GM23338 (cell line): Measurements from ENCODE around the gene CACNB2.

ENCODE experiments used
- CREB1 ChIP-seq: fragments of 250-450 bp; sonication (Bioruptor Pico); IDR thresholded peaks from 2 replicates; pipeline ENCODE4 v1.5.0; 2020; ENCODE audit warnings: low read depth, mild to moderate bottlenecking, moderate library complexity
- CTCF ChIP-seq, 2 experiments: fragments of 200-600 bp in 1 of 2; sonication (generic) in 1 of 2; conservative IDR thresholded peaks; 2 replicates each; pipeline versions ENCODE4 v1.5.1 to v1.6.1; 2016 to 2017; ENCODE audit warnings: antibody characterized with exemption in 2 of 2, low read depth in 2 of 2, mild to moderate bottlenecking in 2 of 2, moderate library complexity in 1 of 2
- ETS1 ChIP-seq: IDR thresholded peaks from 2 replicates; pipeline ENCODE4 v1.6.1; 2016; ENCODE audit warnings: antibody characterized with exemption
- EZH2 ChIP-seq: fragments of 200-600 bp; sonication (generic); IDR thresholded peaks from one replicate; pipeline ENCODE4 v1.8.0; 2017; ENCODE audit warnings: antibody characterized with exemption, mild to moderate bottlenecking, low read depth; ENCODE audit not compliant: unreplicated experiment
- EZH2phosphoT487 ChIP-seq: fragments of 200-600 bp; sonication (generic); IDR thresholded peaks from one replicate; pipeline ENCODE4 v1.8.1; 2018; ENCODE audit warnings: antibody characterized with exemption; ENCODE audit not compliant: unreplicated experiment
- JUNB ChIP-seq: IDR thresholded peaks from one replicate; pipeline ENCODE4 v1.6.1; 2016; ENCODE audit warnings: antibody characterized with exemption; ENCODE audit not compliant: unreplicated experiment
- POLR2AphosphoS5 ChIP-seq: IDR thresholded peaks from 2 replicates; pipeline ENCODE4 v1.6.1; 2016; ENCODE audit warnings: antibody characterized with exemption, low read depth
- REST ChIP-seq: IDR thresholded peaks from one replicate; pipeline ENCODE4 v1.6.1; 2018; ENCODE audit warnings: antibody characterized with exemption; ENCODE audit not compliant: unreplicated experiment
- STAT1 ChIP-seq: IDR thresholded peaks from one replicate; pipeline ENCODE4 v1.6.1; 2016; ENCODE audit warnings: antibody characterized with exemption; ENCODE audit not compliant: unreplicated experiment
- ZNF331 ChIP-seq: fragments of 250-450 bp; sonication (Bioruptor Pico); IDR thresholded peaks from 2 replicates; pipeline ENCODE4 v1.5.0; 2020; ENCODE audit warnings: low read depth, mild to moderate bottlenecking, moderate library complexity
- TF ChIP-seq, protein P1 (sequence below): fragments of 250-450 bp; sonication (Bioruptor Pico); IDR thresholded peaks from 2 replicates; pipeline ENCODE4 v1.5.0; 2020; ENCODE audit warnings: mild to moderate bottlenecking, moderate library complexity

DNA sequence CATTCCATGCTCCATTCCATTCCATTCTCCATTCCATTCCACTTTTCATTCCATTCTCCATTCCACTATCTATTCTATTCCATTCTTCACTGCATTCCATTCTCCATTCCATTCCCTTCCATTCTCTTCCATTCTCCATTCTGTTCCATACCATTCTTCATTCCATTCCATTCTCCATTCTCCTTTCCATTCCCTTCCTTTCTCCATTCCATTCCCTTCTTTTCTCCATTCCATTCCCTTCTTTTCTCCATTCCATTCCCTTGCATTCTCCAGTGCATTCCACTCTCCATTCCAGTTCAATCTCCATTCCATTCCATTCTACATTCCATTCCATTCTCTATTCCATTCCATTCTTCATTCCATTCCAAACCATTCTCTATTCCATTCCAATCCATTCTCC, 430.9 kb downstream of the CACNB2 start:
- TF ChIP-seq JUNB (no peak), EZH2 (no peak), CTCF (conservative IDR thresholded peaks at IDR 0.05; ENCODE audit: low read depth in 2 of 2) (no peak), POLR2AphosphoS5 (no peak), REST (no peak), CREB1 (CRISPR knock-in tag) (no peak), ETS1 (no peak), EZH2phosphoT487 (no peak), ZNF331 (no peak), STAT1 (no peak)
- TF ChIP-seq, protein P1, sequence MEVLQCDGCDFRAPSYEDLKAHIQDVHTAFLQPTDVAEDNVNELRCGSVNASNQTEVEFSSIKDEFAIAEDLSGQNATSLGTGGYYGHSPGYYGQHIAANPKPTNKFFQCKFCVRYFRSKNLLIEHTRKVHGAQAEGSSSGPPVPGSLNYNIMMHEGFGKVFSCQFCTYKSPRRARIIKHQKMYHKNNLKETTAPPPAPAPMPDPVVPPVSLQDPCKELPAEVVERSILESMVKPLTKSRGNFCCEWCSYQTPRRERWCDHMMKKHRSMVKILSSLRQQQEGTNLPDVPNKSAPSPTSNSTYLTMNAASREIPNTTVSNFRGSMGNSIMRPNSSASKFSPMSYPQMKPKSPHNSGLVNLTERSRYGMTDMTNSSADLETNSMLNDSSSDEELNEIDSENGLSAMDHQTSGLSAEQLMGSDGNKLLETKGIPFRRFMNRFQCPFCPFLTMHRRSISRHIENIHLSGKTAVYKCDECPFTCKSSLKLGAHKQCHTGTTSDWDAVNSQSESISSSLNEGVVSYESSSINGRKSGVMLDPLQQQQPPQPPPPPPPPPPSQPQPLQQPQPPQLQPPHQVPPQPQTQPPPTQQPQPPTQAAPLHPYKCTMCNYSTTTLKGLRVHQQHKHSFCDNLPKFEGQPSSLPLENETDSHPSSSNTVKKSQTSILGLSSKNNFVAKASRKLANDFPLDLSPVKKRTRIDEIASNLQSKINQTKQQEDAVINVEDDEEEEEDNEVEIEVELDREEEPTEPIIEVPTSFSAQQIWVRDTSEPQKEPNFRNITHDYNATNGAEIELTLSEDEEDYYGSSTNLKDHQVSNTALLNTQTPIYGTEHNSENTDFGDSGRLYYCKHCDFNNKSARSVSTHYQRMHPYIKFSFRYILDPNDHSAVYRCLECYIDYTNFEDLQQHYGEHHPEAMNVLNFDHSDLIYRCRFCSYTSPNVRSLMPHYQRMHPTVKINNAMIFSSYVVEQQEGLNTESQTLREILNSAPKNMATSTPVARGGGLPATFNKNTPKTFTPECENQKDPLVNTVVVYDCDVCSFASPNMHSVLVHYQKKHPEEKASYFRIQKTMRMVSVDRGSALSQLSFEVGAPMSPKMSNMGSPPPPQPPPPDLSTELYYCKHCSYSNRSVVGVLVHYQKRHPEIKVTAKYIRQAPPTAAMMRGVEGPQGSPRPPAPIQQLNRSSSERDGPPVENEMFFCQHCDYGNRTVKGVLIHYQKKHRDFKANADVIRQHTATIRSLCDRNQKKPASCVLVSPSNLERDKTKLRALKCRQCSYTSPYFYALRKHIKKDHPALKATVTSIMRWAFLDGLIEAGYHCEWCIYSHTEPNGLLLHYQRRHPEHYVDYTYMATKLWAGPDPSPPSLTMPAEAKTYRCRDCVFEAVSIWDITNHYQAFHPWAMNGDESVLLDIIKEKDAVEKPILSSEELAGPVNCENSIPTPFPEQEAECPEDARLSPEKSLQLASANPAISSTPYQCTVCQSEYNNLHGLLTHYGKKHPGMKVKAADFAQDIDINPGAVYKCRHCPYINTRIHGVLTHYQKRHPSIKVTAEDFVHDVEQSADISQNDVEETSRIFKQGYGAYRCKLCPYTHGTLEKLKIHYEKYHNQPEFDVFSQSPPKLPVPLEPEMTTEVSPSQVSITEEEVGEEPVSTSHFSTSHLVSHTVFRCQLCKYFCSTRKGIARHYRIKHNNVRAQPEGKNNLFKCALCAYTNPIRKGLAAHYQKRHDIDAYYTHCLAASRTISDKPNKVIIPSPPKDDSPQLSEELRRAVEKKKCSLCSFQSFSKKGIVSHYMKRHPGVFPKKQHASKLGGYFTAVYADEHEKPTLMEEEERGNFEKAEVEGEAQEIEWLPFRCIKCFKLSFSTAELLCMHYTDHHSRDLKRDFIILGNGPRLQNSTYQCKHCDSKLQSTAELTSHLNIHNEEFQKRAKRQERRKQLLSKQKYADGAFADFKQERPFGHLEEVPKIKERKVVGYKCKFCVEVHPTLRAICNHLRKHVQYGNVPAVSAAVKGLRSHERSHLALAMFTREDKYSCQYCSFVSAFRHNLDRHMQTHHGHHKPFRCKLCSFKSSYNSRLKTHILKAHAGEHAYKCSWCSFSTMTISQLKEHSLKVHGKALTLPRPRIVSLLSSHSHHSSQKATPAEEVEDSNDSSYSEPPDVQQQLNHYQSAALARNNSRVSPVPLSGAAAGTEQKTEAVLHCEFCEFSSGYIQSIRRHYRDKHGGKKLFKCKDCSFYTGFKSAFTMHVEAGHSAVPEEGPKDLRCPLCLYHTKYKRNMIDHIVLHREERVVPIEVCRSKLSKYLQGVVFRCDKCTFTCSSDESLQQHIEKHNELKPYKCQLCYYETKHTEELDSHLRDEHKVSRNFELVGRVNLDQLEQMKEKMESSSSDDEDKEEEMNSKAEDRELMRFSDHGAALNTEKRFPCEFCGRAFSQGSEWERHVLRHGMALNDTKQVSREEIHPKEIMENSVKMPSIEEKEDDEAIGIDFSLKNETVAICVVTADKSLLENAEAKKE (CRISPR knock-in tag) = no peak
